ENCODE results near the gene ASIC2. TPM values are rescaled to one million over a fixed set of nuclear protein-coding genes. Genes with fewer than 3 reads are reported as not detected.

Gene ASIC2
- total RNA-seq, 1 experiment from 2014 or later = not detected

GRCh38 chr17:33204701-33205100, 88.4 kb downstream of the ASIC2 start:
- ATAC-seq (no peak), DNase-seq (ENCODE audit: low read depth, low spot score) (no peak)
- intact Hi-C loops (cut with micrococcal nuclease) = no loop called here
- H4K20me1 ChIP-seq (ENCODE audit: insufficient read depth) = no peaks in the 10 kb centered on the region
- H3K79me2 ChIP-seq (ENCODE audit: insufficient read depth, low read length) = no peaks in the 10 kb centered on the region
- TF ChIP-seq SP1 (IDR thresholded peaks at IDR 0.05; ENCODE audit: low read depth) (no peak), ATF3 (IDR thresholded peaks at IDR 0.05) (no peak), JUND (IDR thresholded peaks at IDR 0.05) (no peak), RAD21 (IDR thresholded peaks at IDR 0.05; ENCODE audit: low read depth) (no peak), ELF1 (IDR thresholded peaks at IDR 0.05; ENCODE audit: borderline replicate concordance, low read depth) (no peak), CEBPB (IDR thresholded peaks at IDR 0.05; ENCODE audit: low read depth) (no peak), MAX (IDR thresholded peaks at IDR 0.05) (no peak)
- H3K27ac ChIP-seq (ENCODE audit: low read depth, low read length) = no peak overlapping the region
- no peak overlapping the region for H3K4me2 ChIP-seq (ENCODE audit: low read length)
- H3K9ac ChIP-seq (ENCODE audit: low read length) = no peak overlapping the region
- H3K9me2 ChIP-seq (ENCODE audit: insufficient read depth) = no peaks in the 10 kb centered on the region
- POLR2A ChIA-PET = no interaction called here
- H3K27me3 ChIP-seq (ENCODE audit: insufficient read depth, low read length) = peaks cover 17% of the 10 kb centered on the region; the same call in 1 of the 2 replicates
- H3K4me3 ChIP-seq (replicated peaks in 1 of 2; ENCODE audit: low read depth in 1 of 2, low read length in 2 of 2) = no peak overlapping the region
- no TSS peak for BruUV-seq (replicated peaks)
- no peaks in the 10 kb centered on the region for H3K36me3 ChIP-seq (ENCODE audit: control insufficient read depth in 1 of 2, insufficient read depth in 2 of 2, low read length in 2 of 2)
- H3K4me1 ChIP-seq (ENCODE audit: control insufficient read depth in 1 of 2, insufficient read depth in 2 of 2, low read length in 2 of 2) = no peaks in the 10 kb centered on the region
- RAD21 ChIA-PET (ENCODE audit: low non-redundant PET in 1 of 2, low total read pairs in 2 of 2, uncharacterized antibody in 2 of 2, unreplicated experiment in 2 of 2) = no interaction called here
- H2AFZ ChIP-seq (ENCODE audit: low read depth, low read length, poor library complexity, severe bottlenecking) = no peak overlapping the region
- CTCF ChIA-PET = no interaction called here
- H3K9me3 ChIP-seq (ENCODE audit: control insufficient read depth in 1 of 2, insufficient read depth in 1 of 2, low read depth in 1 of 2, low read length in 2 of 2) = no peaks in the 10 kb centered on the region

GRCh38 chr17:33204156-33204555, 88.9 kb downstream of the ASIC2 start:
- Histone ChIP-seq H4K20me1 (ENCODE audit: insufficient read depth) (no peaks in the 10 kb centered on the region), H3K79me2 (ENCODE audit: insufficient read depth, low read length) (no peaks in the 10 kb centered on the region), H3K4me1 (ENCODE audit: control insufficient read depth in 1 of 2, insufficient read depth in 2 of 2, low read length in 2 of 2) (no peaks in the 10 kb centered on the region), H3K4me2 (ENCODE audit: low read length) (no peak overlapping the region), H3K9me2 (ENCODE audit: insufficient read depth) (no peaks in the 10 kb centered on the region), H3K27ac (ENCODE audit: low read depth, low read length) (no peak overlapping the region), H3K9me3 (ENCODE audit: control insufficient read depth in 1 of 2, insufficient read depth in 1 of 2, low read depth in 1 of 2, low read length in 2 of 2) (no peaks in the 10 kb centered on the region), H3K36me3 (ENCODE audit: control insufficient read depth in 1 of 2, insufficient read depth in 2 of 2, low read length in 2 of 2) (no peaks in the 10 kb centered on the region), H3K27me3 (ENCODE audit: insufficient read depth, low read length) (peaks cover 18% of the 10 kb centered on the region; the same call in 1 of the 2 replicates), H3K9ac (ENCODE audit: low read length) (no peak overlapping the region), H3K4me3 (replicated peaks in 1 of 2; ENCODE audit: low read depth in 1 of 2, low read length in 2 of 2) (no peak overlapping the region), H2AFZ (ENCODE audit: low read depth, low read length, poor library complexity, severe bottlenecking) (no peak overlapping the region)
- TF ChIP-seq EGR1 (IDR thresholded peaks at IDR 0.05; ENCODE audit: low read depth) (no peak), ATF3 (IDR thresholded peaks at IDR 0.05) (no peak), ZNF274 (IDR thresholded peaks at IDR 0.05; ENCODE audit: low read depth, low read length) (no peak), CTCF (IDR thresholded peaks at IDR 0.05 in 2 of 3, conservative IDR thresholded peaks at IDR 0.05 in 1 of 3; ENCODE audit: borderline replicate concordance in 1 of 3, insufficient read depth in 1 of 3, low read depth in 2 of 3, low read length in 2 of 3) (no peak), REST (IDR thresholded peaks at IDR 0.05; ENCODE audit: low read depth) (no peak), TCF7L2 (IDR thresholded peaks at IDR 0.05; ENCODE audit: borderline replicate concordance, extremely low read depth, insufficient read depth, insufficient read length) (no peak), CBX3 (IDR thresholded peaks at IDR 0.05; ENCODE audit: low read depth) (no peak)
- ChIA-PET CTCF (no interaction called here), POLR2A (no interaction called here), RAD21 (ENCODE audit: low non-redundant PET in 1 of 2, low total read pairs in 2 of 2, uncharacterized antibody in 2 of 2, unreplicated experiment in 2 of 2) (no interaction called here)
- no peak for DNase-seq (ENCODE audit: low read depth, low spot score)
- ATAC-seq = no peak
- no TSS peak for BruUV-seq (replicated peaks)
- intact Hi-C loops (cut with micrococcal nuclease) = no loop called here
